DOHH2 (cell line): Measurements from ENCODE around the gene IQSEC1.

ENCODE experiments used
- EZH2phosphoT487 ChIP-seq: fragments of 200-600 bp; sonication (generic); IDR thresholded peaks from 2 replicates; pipeline ENCODE4 v1.6.1; 2017; ENCODE audit warnings: borderline replicate concordance, mild to moderate bottlenecking, antibody characterized with exemption, low read length, moderate library complexity, mixed read lengths
- TF ChIP-seq, protein P1 (sequence below): fragments of 200-600 bp; sonication (generic); IDR thresholded peaks from one replicate; pipeline ENCODE4 v1.5.1; 2014; ENCODE audit warnings: antibody characterized with exemption, mild to moderate bottlenecking, low read depth, low read length; ENCODE audit not compliant: poor library complexity, severe bottlenecking

GRCh38 chr3:13082677-13083076, 9.4 kb upstream of the IQSEC1 start:
- TF ChIP-seq, protein P1, sequence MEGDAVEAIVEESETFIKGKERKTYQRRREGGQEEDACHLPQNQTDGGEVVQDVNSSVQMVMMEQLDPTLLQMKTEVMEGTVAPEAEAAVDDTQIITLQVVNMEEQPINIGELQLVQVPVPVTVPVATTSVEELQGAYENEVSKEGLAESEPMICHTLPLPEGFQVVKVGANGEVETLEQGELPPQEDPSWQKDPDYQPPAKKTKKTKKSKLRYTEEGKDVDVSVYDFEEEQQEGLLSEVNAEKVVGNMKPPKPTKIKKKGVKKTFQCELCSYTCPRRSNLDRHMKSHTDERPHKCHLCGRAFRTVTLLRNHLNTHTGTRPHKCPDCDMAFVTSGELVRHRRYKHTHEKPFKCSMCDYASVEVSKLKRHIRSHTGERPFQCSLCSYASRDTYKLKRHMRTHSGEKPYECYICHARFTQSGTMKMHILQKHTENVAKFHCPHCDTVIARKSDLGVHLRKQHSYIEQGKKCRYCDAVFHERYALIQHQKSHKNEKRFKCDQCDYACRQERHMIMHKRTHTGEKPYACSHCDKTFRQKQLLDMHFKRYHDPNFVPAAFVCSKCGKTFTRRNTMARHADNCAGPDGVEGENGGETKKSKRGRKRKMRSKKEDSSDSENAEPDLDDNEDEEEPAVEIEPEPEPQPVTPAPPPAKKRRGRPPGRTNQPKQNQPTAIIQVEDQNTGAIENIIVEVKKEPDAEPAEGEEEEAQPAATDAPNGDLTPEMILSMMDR = no peak
- TF ChIP-seq EZH2phosphoT487 = no peak
